ENCODE measurements around the gene MAPRE3. TPM values are rescaled to one million over a fixed set of nuclear protein-coding genes. Genes with fewer than 3 reads are reported as not detected.
A peak's percentile ranks its signal among the peaks of the same experiment; 100 is the strongest.

Gene MAPRE3
- total RNA-seq, 1 donor = 5.3 TPM

DNA sequence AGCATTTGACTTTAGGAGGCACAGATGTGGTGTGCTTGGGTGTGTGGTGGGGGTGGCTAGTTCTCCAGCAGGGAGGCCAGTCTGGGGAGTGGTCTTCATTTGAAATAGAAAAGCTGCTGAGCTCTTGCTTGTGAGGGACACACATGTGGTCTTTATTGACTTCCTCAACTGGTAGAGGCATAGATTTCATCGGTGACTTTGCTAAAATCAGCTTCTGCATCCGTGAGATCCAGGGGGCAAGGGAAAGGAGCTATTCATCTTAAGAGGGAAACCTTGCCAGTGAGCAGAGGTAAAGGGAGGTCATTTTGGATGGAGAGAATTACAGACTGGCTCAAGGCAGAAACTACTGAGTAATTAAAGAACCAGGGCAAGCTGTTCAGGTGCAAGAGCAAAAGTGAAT lies 4.7 kb downstream of the MAPRE3 start:
- TF ChIP-seq, protein P1, sequence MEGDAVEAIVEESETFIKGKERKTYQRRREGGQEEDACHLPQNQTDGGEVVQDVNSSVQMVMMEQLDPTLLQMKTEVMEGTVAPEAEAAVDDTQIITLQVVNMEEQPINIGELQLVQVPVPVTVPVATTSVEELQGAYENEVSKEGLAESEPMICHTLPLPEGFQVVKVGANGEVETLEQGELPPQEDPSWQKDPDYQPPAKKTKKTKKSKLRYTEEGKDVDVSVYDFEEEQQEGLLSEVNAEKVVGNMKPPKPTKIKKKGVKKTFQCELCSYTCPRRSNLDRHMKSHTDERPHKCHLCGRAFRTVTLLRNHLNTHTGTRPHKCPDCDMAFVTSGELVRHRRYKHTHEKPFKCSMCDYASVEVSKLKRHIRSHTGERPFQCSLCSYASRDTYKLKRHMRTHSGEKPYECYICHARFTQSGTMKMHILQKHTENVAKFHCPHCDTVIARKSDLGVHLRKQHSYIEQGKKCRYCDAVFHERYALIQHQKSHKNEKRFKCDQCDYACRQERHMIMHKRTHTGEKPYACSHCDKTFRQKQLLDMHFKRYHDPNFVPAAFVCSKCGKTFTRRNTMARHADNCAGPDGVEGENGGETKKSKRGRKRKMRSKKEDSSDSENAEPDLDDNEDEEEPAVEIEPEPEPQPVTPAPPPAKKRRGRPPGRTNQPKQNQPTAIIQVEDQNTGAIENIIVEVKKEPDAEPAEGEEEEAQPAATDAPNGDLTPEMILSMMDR (IDR thresholded peaks at IDR 0.05; ENCODE audit: insufficient read depth, low read length) = no peak
- no peak overlapping the region for H3K4me3 ChIP-seq (ENCODE audit: low read depth, low read length)
- DNase-seq (ENCODE audit: low read depth) = no peak

DNA sequence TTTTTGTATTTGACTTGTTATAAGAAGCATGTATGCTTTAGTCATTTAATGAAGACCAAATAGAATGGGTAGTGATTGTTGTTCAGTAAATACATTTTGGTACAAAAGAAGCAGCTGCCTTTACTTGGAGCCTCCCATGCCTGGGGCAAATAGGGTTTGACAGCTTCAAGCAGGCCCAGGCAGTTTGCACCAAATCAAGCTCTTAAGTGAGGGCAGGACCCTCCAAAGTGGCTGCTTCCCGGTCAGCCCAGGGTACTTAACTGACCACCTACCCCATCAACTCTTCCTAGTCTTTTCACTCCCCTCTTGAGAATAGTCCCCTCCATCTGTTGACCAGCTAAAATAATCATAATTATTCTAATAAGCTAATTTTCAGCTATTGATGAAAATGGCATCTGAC lies 5.2 kb downstream of the MAPRE3 start:
- TF ChIP-seq, protein P1 (IDR thresholded peaks at IDR 0.05; ENCODE audit: insufficient read depth, low read length) = no peak
- H3K4me3 ChIP-seq (ENCODE audit: low read depth, low read length) = no peak overlapping the region
- DNase-seq (ENCODE audit: low read depth) = no peak

DNA sequence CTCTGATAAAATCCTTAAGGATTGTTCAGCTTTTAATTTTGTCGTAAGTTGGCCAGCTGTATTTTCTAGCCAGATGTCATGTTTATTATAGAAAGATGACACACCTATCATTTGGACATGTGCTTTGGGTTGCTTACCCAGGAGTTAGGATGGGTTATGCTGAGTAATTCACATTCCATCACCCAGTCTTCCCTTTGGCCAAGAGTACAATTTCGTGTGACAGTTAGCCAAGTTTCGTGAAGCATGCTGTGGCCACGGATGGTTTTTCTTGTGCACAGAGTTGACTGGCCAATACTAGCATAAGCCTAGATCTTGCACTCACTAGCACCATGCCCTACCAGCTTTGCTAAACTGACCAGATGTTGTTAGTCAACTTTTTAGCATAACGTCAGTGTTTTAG lies 5.8 kb downstream of the MAPRE3 start:
- TF ChIP-seq, protein P1 (IDR thresholded peaks at IDR 0.05; ENCODE audit: insufficient read depth, low read length) = no peak
- H3K4me3 ChIP-seq (ENCODE audit: low read depth, low read length) = no peak overlapping the region
- DNase-seq (ENCODE audit: low read depth) = peak; percentile 75

DNA sequence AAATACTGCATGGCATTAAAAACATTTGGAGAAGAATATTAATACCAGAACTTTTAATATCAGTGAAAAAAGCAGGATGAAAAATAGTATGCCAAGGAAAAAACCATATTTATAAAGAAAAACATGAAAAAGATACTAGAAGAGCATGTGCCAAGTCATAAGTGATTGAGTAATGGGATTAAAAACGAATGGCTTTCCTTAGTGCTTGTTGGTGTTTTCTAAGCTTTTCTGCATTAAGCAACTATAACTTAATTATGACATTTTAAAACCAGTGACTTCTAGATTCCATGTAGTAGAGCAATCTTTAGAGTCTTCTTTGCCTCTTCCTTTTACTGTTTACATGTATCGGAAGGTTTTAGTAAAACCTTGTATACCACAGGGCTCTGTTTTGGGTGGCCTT lies 6.6 kb downstream of the MAPRE3 start:
- DNase-seq (ENCODE audit: low read depth) = no peak
- no peak overlapping the region for H3K4me3 ChIP-seq (ENCODE audit: low read depth, low read length)
- TF ChIP-seq, protein P1 (IDR thresholded peaks at IDR 0.05; ENCODE audit: insufficient read depth, low read length) = no peak

DNA sequence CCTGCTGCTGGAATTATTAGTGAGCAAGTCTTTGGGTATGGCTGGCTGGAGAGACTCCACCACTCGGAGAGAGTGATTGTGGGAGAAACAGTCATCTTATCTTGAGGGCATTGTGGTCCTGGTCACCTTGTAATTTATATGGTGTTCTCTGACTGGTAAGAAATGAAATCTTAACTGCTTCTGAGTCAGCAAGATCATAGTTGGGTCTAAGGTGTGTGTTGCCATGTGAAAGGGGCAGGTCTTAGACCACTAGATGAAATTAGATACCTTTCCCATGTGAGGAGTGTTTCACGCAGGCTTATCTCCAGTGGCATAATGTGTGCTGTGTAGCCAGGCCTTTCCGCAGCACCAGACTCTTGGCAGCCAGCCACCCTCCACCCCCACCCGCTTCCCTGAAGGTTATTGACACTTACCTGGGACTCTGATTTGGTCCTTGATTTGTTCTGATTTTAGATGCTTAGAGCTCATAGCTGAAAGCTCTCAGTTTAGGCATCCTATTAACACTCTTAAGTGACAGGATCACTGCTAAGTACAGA lies 7.7 kb downstream of the MAPRE3 start:
- H3K4me3 ChIP-seq (ENCODE audit: low read depth, low read length) = no peak overlapping the region
- TF ChIP-seq, protein P1 (IDR thresholded peaks at IDR 0.05; ENCODE audit: insufficient read depth, low read length) = no peak
- peak; percentile 29 for DNase-seq (ENCODE audit: low read depth)

DNA sequence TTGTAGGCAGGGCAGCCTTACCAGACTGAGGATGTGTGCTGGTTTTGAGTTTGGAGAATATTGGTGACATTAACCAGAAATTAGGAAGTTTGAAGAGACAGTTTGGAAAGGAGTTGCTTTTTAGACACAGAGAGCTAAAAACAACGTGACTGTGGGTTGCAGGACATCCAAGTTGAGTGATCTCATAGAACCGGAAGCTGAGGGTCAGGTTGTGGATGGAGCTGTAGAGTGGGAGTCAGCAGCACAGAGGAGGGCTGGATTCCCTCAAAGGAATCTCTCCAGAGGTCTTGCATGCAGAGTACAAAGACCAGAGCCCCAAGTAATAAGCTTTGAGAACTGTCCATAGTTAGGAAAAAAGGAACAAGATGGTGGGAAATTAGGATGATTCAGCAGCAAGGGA lies 9.3 kb downstream of the MAPRE3 start:
- H3K4me3 ChIP-seq (ENCODE audit: low read depth, low read length) = no peak overlapping the region
- TF ChIP-seq, protein P1 (IDR thresholded peaks at IDR 0.05; ENCODE audit: insufficient read depth, low read length) = no peak
- peak; percentile 64 for DNase-seq (ENCODE audit: low read depth)

DNA sequence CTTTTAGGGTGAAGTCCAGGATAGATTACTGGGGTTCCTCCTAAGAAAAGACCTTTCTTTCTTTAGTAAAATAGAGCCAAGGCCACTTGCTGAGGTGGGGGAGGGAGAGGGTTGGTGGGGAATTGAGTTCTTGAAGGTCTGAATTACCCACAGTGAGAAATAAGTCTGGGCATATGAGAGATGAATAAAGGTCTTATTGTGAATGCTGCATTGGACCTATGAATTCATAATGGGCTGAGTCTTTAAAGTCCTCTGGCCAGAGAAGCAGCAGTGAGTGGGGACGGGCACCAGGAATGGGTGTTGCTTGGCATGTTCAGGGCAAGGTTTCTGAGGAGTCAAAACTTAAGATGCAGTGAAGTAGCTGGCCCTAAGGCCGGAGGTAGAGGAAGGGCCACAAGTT lies 10.5 kb downstream of the MAPRE3 start:
- H3K4me3 ChIP-seq (ENCODE audit: low read depth, low read length) = no peak overlapping the region
- TF ChIP-seq, protein P1 (IDR thresholded peaks at IDR 0.05; ENCODE audit: insufficient read depth, low read length) = no peak
- DNase-seq (ENCODE audit: low read depth) = no peak
